HUES6 (cell line): ENCODE data around the gene MSX1.

Experiments used
- H3K27ac ChIP-seq: 2 replicates; pipeline ENCODE4 v1.7.0; 2013; ENCODE audit warnings: low read depth, mild to moderate bottlenecking, low read length, inconsistent platforms
- H3K27me3 ChIP-seq: 2 replicates; pipeline ENCODE4 v1.6.1; 2013; ENCODE audit warnings: low read length; ENCODE audit not compliant: control insufficient read depth, insufficient read depth
- H3K36me3 ChIP-seq: 2 replicates; pipeline ENCODE4 v1.6.1; 2013; ENCODE audit warnings: low read length; ENCODE audit not compliant: control insufficient read depth, insufficient read depth
- H3K4me1 ChIP-seq: 2 replicates; pipeline ENCODE4 v1.6.1; 2013; ENCODE audit warnings: low read length; ENCODE audit not compliant: control insufficient read depth, insufficient read depth
- H3K4me3 ChIP-seq: 2 replicates; pipeline ENCODE4 v1.5.1; 2013; ENCODE audit warnings: low read depth, low read length
- H3K9ac ChIP-seq: one replicate; pipeline ENCODE4 v1.6.1; 2013; ENCODE audit warnings: mild to moderate bottlenecking, low read length
- H3K9me3 ChIP-seq: 2 replicates; pipeline ENCODE4 v1.6.1; 2013; ENCODE audit warnings: low read depth, low read length; ENCODE audit not compliant: control insufficient read depth, insufficient read depth

MSX1 gene

GRCh38 chr4:4864940-4865704 lies 5.7 kb downstream of the MSX1 start:
- peak overlapping the region; percentile 6 for H3K9ac ChIP-seq
- H3K36me3 ChIP-seq = no peaks in the 10 kb centered on the region; the same call in 1 of the 2 replicates
- no peak overlapping the region for H3K27ac ChIP-seq
- peaks cover 100% of the 10 kb centered on the region for H3K27me3 ChIP-seq
- H3K4me3 ChIP-seq = peak overlapping the region; percentile 45; the same call in 1 of the 2 replicates
- H3K9me3 ChIP-seq = no peaks in the 10 kb centered on the region
- H3K4me1 ChIP-seq = peaks cover 50% of the 10 kb centered on the region

DNA sequence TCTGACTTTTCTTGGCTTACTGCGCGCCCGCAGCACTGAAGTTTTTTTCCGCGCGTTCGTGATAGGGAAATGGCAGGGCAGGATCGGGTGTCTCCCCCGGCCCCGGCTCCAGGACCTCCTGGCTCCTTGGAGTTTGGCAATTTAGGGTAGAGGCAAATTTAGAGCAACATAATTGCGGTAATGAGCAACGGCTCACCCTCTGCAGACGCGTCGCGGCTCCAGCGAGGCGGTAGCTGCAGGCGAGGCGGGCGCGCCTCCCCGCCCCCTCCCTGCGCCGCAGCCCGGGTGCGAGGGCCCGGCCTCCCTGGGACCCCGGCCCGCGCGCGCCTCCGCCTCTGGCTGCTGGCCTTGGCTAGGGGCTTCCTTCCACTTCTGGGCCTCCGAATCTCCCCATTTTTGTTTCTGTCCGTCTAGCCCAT lies 6.2 kb downstream of the MSX1 start:
- Histone ChIP-seq H3K9me3 (no peaks in the 10 kb centered on the region), H3K4me3 (peak overlapping the region; percentile 45), H3K4me1 (peaks cover 53% of the 10 kb centered on the region), H3K36me3 (no peaks in the 10 kb centered on the region; the same call in 1 of the 2 replicates), H3K27ac (no peak overlapping the region), H3K9ac (peak overlapping the region; percentile 6), H3K27me3 (peaks cover 100% of the 10 kb centered on the region)

DNA sequence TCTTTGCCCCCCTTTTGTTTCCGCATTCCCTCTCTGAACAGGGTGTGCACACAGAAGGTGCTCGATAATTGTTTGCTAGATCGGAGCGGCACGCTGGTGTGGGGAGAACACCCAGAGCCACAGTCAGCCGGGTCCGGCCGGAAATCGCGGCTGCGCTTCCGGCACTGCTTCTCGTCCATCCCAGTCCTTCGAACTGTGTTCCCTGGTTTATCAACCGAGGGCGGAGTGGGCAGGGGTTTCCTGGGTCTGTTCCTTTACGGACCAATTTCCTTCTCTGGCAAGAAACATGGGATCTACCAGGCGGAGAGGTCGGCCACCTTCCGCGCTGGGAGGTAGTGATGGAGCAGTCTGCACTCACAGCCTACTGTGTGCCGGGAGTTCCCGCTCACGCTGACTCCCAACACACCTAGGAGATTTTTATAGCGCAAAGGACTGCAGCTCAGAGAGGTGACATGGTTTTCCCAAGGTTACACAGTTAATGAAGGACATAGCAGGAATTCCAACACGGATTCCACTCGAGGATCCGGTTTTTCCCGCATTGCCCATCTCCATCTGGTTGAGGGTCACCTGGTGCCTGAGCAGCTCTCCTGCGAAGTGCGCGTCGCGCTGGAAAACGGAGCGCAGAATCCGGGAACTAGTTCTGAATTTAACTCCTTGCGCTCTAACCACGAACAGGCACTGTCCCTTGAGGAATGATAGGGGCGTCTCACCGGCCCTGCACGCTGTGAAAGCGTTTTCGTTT lies 6.8 kb downstream of the MSX1 start:
- Histone ChIP-seq H3K27me3 (peaks cover 100% of the 10 kb centered on the region), H3K36me3 (no peaks in the 10 kb centered on the region; the same call in 1 of the 2 replicates), H3K4me1 (peaks cover 56% of the 10 kb centered on the region), H3K9me3 (no peaks in the 10 kb centered on the region), H3K27ac (no peak overlapping the region), H3K9ac (peak overlapping the region; percentile 65), H3K4me3 (peak overlapping the region; percentile 45)

DNA sequence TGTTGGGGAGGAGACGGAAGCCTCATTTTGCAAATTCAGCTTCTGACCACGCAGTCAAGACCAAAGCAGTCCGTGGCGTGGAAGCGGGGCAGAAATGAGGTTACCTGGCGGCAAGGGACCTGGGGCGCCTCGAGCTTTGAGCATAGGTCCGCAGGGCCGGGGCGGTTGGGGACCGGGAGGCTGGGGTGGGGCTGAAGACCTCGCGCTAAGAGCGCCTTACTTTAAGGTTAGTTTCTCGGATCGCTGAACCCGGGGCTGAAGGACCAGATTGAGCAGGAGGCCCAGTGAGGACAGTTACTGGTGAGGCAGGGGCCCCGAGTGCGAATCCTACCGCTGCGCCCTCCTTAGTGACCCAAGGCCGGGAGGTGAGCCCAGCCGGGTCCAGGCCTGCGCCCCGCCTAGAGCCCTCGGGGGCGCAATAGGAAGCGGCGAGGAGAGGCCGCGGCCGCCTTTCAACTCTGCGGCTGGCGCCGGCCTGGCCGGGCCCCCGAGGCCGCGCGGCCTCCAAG lies 7.5 kb downstream of the MSX1 start:
- H3K27ac ChIP-seq = no peak overlapping the region
- no peaks in the 10 kb centered on the region; the same call in 1 of the 2 replicates for H3K36me3 ChIP-seq
- no peaks in the 10 kb centered on the region for H3K9me3 ChIP-seq
- peak overlapping the region; percentile 65 for H3K9ac ChIP-seq
- peaks cover 100% of the 10 kb centered on the region for H3K27me3 ChIP-seq
- peaks cover 57% of the 10 kb centered on the region; the same call in 1 of the 2 replicates for H3K4me1 ChIP-seq
- H3K4me3 ChIP-seq = peak overlapping the region; percentile 45; the same call in 1 of the 2 replicates

- H3K27ac ChIP-seq = no peak overlapping the region
- peaks cover 100% of the 10 kb centered on the region for H3K27me3 ChIP-seq
- H3K9me3 ChIP-seq = no peaks in the 10 kb centered on the region
- H3K4me3 ChIP-seq = peak overlapping the region; percentile 45; the same call in 1 of the 2 replicates
- no peaks in the 10 kb centered on the region; the same call in 1 of the 2 replicates for H3K36me3 ChIP-seq
- peaks cover 60% of the 10 kb centered on the region; the same call in 1 of the 2 replicates for H3K4me1 ChIP-seq
- H3K9ac ChIP-seq = peak overlapping the region; percentile 65
Measured at GRCh38 chr4:4867375-4868039, 8.0 kb downstream of the MSX1 start.

DNA sequence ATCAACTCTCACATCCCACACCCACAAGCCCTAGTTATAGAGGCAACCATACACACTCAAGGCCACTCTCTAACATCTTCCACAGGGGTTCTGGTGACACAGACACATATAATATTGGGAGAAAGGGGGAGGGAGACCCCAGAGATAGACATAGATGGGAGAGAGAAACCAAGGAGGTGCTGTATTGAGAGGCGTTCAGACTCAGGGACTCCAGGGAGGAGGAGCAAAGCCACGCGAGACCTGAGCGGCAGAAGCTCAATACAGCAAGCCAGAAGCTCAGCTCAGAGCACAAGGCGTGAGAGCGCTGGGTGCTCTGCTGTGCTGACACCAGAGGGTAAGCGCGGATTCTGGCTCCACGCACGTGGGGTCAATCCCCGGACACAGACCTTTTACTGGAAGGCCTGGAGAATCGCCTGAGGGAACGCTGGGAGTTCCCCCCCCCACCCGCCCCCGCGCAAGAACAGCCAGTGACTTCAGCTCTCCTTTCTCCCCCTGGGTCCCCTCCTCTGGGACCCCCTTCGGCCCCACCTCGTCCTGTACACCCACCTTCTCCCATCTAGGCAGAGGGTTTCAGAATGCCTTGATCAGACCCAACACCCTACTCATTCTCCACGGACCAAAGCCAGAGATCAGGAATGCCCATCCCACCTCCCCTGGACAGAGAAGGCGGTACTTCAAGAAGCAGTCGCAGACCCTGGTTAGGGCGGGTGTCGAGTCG lies 8.7 kb downstream of the MSX1 start:
- H3K4me3 ChIP-seq = peak overlapping the region; percentile 3; the same call in 1 of the 2 replicates
- peak overlapping the region; percentile 20 for H3K9ac ChIP-seq
- peaks cover 100% of the 10 kb centered on the region for H3K27me3 ChIP-seq
- peaks cover 54% of the 10 kb centered on the region; the same call in 1 of the 2 replicates for H3K4me1 ChIP-seq
- no peaks in the 10 kb centered on the region for H3K9me3 ChIP-seq
- H3K27ac ChIP-seq = no peak overlapping the region
- H3K36me3 ChIP-seq = no peaks in the 10 kb centered on the region; the same call in 1 of the 2 replicates

DNA sequence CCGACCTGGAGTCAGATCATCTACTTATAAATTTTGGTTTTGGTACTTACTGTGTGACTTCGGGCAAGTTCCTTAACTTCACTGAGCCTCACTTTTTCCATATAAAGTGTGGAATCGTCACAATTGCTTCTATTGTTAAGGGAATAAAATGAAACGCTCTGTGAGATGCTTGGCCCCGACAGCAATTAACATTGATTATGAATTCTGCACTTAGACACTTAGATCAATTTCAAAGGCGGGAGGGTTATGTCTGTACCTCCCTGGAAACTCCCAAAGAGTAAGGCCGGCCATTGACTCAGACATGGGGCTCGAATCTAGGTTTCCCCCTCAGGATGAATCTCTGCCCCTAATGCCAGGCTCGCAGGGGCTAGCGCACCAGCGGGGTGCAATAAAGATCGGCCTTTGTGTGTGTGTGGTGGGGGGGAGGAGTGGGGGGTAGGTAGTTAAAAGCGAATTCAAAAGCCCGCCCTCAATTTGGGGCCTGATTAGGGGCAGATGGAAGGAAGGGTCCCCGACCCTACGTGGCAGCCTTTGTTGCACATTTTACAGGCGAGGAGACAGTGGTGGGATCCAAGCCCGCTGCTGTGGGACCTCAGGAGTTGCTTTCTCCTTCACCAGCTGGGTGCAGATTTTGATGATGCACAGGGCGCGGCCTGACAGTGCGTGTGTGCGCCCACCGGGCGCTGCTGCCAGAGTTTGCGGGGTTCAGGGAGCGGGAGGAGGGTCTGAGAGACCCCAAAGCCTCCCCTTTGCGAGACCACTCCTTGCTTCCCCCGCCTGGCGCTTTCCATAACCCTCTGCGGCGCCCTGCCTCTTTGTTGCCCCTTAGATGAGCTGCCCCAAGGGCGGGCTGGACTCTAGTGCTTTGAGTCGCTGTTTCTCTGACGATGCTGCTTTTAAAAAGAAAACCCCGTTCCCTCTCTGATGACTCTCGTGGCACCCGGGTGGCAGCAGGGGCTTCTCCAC lies 9.6 kb downstream of the MSX1 start:
- Histone ChIP-seq H3K9me3 (no peaks in the 10 kb centered on the region), H3K9ac (no peak overlapping the region), H3K4me1 (peaks cover 54% of the 10 kb centered on the region; the same call in 1 of the 2 replicates), H3K4me3 (peak overlapping the region; percentile 36; the same call in 1 of the 2 replicates), H3K27ac (no peak overlapping the region), H3K36me3 (no peaks in the 10 kb centered on the region), H3K27me3 (peaks cover 100% of the 10 kb centered on the region)

GRCh38 chr4:4869731-4870571 lies 10.5 kb downstream of the MSX1 start:
- H3K4me1 ChIP-seq = peaks cover 49% of the 10 kb centered on the region; the same call in 1 of the 2 replicates
- H3K36me3 ChIP-seq = no peaks in the 10 kb centered on the region
- H3K4me3 ChIP-seq = peak overlapping the region; percentile 36; the same call in 1 of the 2 replicates
- peak overlapping the region; percentile 0 for H3K9ac ChIP-seq
- no peak overlapping the region for H3K27ac ChIP-seq
- H3K27me3 ChIP-seq = peaks cover 100% of the 10 kb centered on the region
- no peaks in the 10 kb centered on the region for H3K9me3 ChIP-seq
